GM19372 (cell line): ENCODE data around the gene FTO.

Experiments used
- ATAC-seq: cut with Tn5 transposase; IDR thresholded peaks from one replicate; pipeline ENCODE4 v1.9.1; 2021; ENCODE audit warnings: mild to moderate bottlenecking, low read depth, moderate library complexity; ENCODE audit not compliant: unreplicated experiment

FTO gene

GRCh38 chr16:54062361-54063278 lies 358.7 kb downstream of the FTO start:
- no peak for ATAC-seq

GRCh38 chr16:54063279-54063773 lies 359.4 kb downstream of the FTO start:
- no peak for ATAC-seq

- no peak for ATAC-seq
Measured at GRCh38 chr16:54066451-54067105, 362.6 kb downstream of the FTO start.

- ATAC-seq = no peak
Measured at GRCh38 chr16:54067322-54068065, 363.5 kb downstream of the FTO start.

- ATAC-seq = no peak
Measured at GRCh38 chr16:54068212-54068611, 364.3 kb downstream of the FTO start.

- ATAC-seq = no peak
Measured at GRCh38 chr16:54069601-54070239, 365.8 kb downstream of the FTO start.

- ATAC-seq = peak; percentile 90
Measured at GRCh38 chr16:54070789-54071343, 366.9 kb downstream of the FTO start.

GRCh38 chr16:54071514-54071913 lies 367.6 kb downstream of the FTO start:
- no peak for ATAC-seq

GRCh38 chr16:54072237-54072636 lies 368.3 kb downstream of the FTO start:
- no peak for ATAC-seq

- ATAC-seq = no peak
Measured at GRCh38 chr16:54073356-54073755, 369.4 kb downstream of the FTO start.

GRCh38 chr16:54075446-54075845 lies 371.5 kb downstream of the FTO start:
- no peak for ATAC-seq

- no peak for ATAC-seq
Measured at GRCh38 chr16:54076006-54076504, 372.1 kb downstream of the FTO start.

GRCh38 chr16:54077050-54077821 lies 373.3 kb downstream of the FTO start:
- no peak for ATAC-seq

GRCh38 chr16:54080524-54081008 lies 376.6 kb downstream of the FTO start:
- no peak for ATAC-seq

GRCh38 chr16:54086791-54087190 lies 382.8 kb downstream of the FTO start:
- ATAC-seq = no peak

GRCh38 chr16:54090602-54091001 lies 386.6 kb downstream of the FTO start:
- ATAC-seq = no peak

GRCh38 chr16:54093281-54093680 lies 389.3 kb downstream of the FTO start:
- ATAC-seq = no peak

- no peak for ATAC-seq
Measured at GRCh38 chr16:54094641-54095040, 390.7 kb downstream of the FTO start.

- no peak for ATAC-seq
Measured at GRCh38 chr16:54096607-54097006, 392.7 kb downstream of the FTO start.
